ENCODE data around the gene DNAH14.

DNAH14 gene

DNA sequence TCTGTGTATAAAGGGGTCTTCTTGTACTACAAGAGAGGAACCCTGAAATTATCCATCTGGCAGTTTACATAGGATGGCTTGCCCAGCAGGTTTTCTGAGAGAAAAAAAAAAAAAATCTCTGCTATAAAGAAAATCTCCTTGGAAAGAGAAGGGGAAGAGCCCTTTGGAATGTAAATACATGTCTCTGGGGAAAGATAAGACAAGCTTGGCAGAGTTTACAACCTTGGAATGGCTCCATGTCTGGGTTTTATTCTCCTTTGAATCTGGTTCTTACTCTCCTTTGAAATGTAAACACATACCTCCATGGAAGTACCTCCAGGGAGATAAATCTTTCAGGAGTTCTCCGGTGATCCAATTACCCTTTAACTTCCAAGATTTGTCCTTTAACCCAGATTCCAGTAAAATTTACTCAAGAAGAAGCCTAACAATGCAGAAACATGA is 45.1 kb upstream of the DNAH14 start (continued):
- TF ChIP-seq, protein P1, sequence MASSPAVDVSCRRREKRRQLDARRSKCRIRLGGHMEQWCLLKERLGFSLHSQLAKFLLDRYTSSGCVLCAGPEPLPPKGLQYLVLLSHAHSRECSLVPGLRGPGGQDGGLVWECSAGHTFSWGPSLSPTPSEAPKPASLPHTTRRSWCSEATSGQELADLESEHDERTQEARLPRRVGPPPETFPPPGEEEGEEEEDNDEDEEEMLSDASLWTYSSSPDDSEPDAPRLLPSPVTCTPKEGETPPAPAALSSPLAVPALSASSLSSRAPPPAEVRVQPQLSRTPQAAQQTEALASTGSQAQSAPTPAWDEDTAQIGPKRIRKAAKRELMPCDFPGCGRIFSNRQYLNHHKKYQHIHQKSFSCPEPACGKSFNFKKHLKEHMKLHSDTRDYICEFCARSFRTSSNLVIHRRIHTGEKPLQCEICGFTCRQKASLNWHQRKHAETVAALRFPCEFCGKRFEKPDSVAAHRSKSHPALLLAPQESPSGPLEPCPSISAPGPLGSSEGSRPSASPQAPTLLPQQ (tag by site-specific recombination; IDR thresholded peaks at IDR 0.05): peak; percentile 41; the same call in 1 of the 2 replicates
- TF ChIP-seq, protein P2, sequence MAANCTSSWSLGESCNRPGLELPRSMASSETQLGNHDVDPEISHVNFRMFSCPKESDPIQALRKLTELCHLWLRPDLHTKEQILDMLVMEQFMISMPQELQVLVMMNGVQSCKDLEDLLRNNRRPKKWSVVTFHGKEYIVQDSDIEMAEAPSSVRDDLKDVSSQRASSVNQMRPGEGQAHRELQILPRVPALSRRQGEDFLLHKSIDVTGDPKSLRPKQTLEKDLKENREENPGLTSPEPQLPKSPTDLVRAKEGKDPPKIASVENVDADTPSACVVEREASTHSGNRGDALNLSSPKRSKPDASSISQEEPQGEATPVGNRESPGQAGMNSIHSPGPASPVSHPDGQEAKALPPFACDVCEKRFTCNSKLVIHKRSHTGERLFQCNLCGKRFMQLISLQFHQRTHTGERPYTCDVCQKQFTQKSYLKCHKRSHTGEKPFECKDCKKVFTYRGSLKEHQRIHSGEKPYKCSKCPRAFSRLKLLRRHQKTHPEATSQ (tag by site-specific recombination; IDR thresholded peaks at IDR 0.05): no peak
- TF ChIP-seq, protein P3, sequence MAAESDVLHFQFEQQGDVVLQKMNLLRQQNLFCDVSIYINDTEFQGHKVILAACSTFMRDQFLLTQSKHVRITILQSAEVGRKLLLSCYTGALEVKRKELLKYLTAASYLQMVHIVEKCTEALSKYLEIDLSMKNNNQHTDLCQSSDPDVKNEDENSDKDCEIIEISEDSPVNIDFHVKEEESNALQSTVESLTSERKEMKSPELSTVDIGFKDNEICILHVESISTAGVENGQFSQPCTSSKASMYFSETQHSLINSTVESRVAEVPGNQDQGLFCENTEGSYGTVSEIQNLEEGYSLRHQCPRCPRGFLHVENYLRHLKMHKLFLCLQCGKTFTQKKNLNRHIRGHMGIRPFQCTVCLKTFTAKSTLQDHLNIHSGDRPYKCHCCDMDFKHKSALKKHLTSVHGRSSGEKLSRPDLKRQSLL (tag by site-specific recombination; IDR thresholded peaks at IDR 0.05): no peak; the same call in 1 of the 2 replicates
- TF ChIP-seq, protein P4, sequence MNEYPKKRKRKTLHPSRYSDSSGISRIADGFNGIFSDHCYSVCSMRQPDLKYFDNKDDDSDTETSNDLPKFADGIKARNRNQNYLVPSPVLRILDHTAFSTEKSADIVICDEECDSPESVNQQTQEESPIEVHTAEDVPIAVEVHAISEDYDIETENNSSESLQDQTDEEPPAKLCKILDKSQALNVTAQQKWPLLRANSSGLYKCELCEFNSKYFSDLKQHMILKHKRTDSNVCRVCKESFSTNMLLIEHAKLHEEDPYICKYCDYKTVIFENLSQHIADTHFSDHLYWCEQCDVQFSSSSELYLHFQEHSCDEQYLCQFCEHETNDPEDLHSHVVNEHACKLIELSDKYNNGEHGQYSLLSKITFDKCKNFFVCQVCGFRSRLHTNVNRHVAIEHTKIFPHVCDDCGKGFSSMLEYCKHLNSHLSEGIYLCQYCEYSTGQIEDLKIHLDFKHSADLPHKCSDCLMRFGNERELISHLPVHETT (tag by site-specific recombination; IDR thresholded peaks at IDR 0.05): no peak
- TF ChIP-seq ZNF623 (tag by site-specific recombination; IDR thresholded peaks at IDR 0.05) (no peak), KLF1 (tag by site-specific recombination; IDR thresholded peaks at IDR 0.05) (no peak), ZNF211 (tag by site-specific recombination; IDR thresholded peaks at IDR 0.05; ENCODE audit: low read depth) (no peak), ZNF132 (tag by site-specific recombination; IDR thresholded peaks at IDR 0.05; ENCODE audit: borderline replicate concordance) (no peak), MEIS1 (CRISPR knock-in tag; IDR thresholded peaks at IDR 0.05; ENCODE audit: borderline replicate concordance) (no peak), ZNF843 (tag by site-specific recombination; IDR thresholded peaks at IDR 0.05) (peak; percentile 92), ZNF433 (tag by site-specific recombination; IDR thresholded peaks at IDR 0.05; ENCODE audit: low read depth) (no peak), ZBTB17 (tag by site-specific recombination; IDR thresholded peaks at IDR 0.05) (no peak), FEZF1 (tag by site-specific recombination; IDR thresholded peaks at IDR 0.05) (peak; percentile 80), ZNF121 (tag by site-specific recombination; IDR thresholded peaks at IDR 0.05) (no peak), ZNF837 (tag by site-specific recombination; IDR thresholded peaks at IDR 0.05) (no peak), ZNF423 (tag by site-specific recombination; IDR thresholded peaks at IDR 0.05) (peak; percentile 57; the same call in 1 of the 2 replicates), ZNF776 (tag by site-specific recombination; IDR thresholded peaks at IDR 0.05; ENCODE audit: borderline replicate concordance) (peak; percentile 20; the same call in 1 of the 2 replicates), ZXDB (tag by site-specific recombination; IDR thresholded peaks at IDR 0.05) (peak; percentile 92), ZNF596 (tag by site-specific recombination; IDR thresholded peaks at IDR 0.05) (0 out of 2 replicates have a peak, but pooled peaks have one; percentile 51), SP7 (tag by site-specific recombination; IDR thresholded peaks at IDR 0.05) (peak; percentile 39; the same call in 1 of the 2 replicates), ZNF19 (tag by site-specific recombination; IDR thresholded peaks at IDR 0.05; ENCODE audit: low read depth) (peak; percentile 57), ZNF48 (tag by site-specific recombination; IDR thresholded peaks at IDR 0.05) (no peak), ZNF202 (tag by site-specific recombination; IDR thresholded peaks at IDR 0.05; ENCODE audit: borderline replicate concordance) (no peak), ZBTB20 (tag by site-specific recombination; IDR thresholded peaks at IDR 0.05) (peak; percentile 69), MZF1 (tag by site-specific recombination; IDR thresholded peaks at IDR 0.05; ENCODE audit: borderline replicate concordance) (0 out of 2 replicates have a peak, but pooled peaks have one; percentile 48), ZNF175 (tag by site-specific recombination; IDR thresholded peaks at IDR 0.05) (no peak), ZNF274 (IDR thresholded peaks at IDR 0.05; ENCODE audit: low read length) (no peak), ZNF274 (tag by site-specific recombination; IDR thresholded peaks at IDR 0.05; ENCODE audit: borderline replicate concordance) (no peak), ZFHX2 (tag by site-specific recombination; conservative IDR thresholded peaks at IDR 0.05) (no peak), OVOL3 (tag by site-specific recombination; IDR thresholded peaks at IDR 0.05) (peak; percentile 74)
- TF ChIP-seq, protein P5, sequence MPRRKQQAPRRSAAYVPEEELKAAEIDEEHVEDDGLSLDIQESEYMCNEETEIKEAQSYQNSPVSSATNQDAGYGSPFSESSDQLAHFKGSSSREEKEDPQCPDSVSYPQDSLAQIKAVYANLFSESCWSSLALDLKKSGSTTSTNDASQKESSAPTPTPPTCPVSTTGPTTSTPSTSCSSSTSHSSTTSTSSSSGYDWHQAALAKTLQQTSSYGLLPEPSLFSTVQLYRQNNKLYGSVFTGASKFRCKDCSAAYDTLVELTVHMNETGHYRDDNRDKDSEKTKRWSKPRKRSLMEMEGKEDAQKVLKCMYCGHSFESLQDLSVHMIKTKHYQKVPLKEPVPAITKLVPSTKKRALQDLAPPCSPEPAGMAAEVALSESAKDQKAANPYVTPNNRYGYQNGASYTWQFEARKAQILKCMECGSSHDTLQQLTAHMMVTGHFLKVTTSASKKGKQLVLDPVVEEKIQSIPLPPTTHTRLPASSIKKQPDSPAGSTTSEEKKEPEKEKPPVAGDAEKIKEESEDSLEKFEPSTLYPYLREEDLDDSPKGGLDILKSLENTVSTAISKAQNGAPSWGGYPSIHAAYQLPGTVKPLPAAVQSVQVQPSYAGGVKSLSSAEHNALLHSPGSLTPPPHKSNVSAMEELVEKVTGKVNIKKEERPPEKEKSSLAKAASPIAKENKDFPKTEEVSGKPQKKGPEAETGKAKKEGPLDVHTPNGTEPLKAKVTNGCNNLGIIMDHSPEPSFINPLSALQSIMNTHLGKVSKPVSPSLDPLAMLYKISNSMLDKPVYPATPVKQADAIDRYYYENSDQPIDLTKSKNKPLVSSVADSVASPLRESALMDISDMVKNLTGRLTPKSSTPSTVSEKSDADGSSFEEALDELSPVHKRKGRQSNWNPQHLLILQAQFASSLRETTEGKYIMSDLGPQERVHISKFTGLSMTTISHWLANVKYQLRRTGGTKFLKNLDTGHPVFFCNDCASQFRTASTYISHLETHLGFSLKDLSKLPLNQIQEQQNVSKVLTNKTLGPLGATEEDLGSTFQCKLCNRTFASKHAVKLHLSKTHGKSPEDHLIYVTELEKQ (tag by site-specific recombination; IDR thresholded peaks at IDR 0.05; ENCODE audit: borderline replicate concordance): no peak
- TF ChIP-seq, protein P6, sequence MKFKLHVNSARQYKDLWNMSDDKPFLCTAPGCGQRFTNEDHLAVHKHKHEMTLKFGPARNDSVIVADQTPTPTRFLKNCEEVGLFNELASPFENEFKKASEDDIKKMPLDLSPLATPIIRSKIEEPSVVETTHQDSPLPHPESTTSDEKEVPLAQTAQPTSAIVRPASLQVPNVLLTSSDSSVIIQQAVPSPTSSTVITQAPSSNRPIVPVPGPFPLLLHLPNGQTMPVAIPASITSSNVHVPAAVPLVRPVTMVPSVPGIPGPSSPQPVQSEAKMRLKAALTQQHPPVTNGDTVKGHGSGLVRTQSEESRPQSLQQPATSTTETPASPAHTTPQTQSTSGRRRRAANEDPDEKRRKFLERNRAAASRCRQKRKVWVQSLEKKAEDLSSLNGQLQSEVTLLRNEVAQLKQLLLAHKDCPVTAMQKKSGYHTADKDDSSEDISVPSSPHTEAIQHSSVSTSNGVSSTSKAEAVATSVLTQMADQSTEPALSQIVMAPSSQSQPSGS (tag by site-specific recombination; IDR thresholded peaks at IDR 0.05; ENCODE audit: low read depth): no peak
